ENCODE results near the gene IL17RB.

The IL17RB gene

GRCh38 chr3:53811143-53811927 is 35.0 kb upstream of the IL17RB start:
- no peak for DNase-seq (ENCODE audit: low read depth in 2 of 2)

- no peak for DNase-seq (ENCODE audit: low read depth in 2 of 2)
Measured at GRCh38 chr3:53812434-53812833, 33.9 kb upstream of the IL17RB start.

GRCh38 chr3:53813229-53813628 is 33.1 kb upstream of the IL17RB start:
- no peak for DNase-seq (ENCODE audit: low read depth in 2 of 2)

GRCh38 chr3:53813876-53814275 is 32.5 kb upstream of the IL17RB start:
- DNase-seq (ENCODE audit: low read depth in 2 of 2), result no peak

GRCh38 chr3:53815067-53815466 is 31.3 kb upstream of the IL17RB start:
- no peak for DNase-seq (ENCODE audit: low read depth in 2 of 2)

- DNase-seq (ENCODE audit: low read depth in 2 of 2), result no peak
Measured at GRCh38 chr3:53815651-53816050, 30.7 kb upstream of the IL17RB start.

GRCh38 chr3:53816425-53816824 is 29.9 kb upstream of the IL17RB start:
- DNase-seq (ENCODE audit: low read depth in 2 of 2), result no peak

- no peak for DNase-seq (ENCODE audit: low read depth in 2 of 2)
Measured at GRCh38 chr3:53817211-53817610, 29.2 kb upstream of the IL17RB start.

- no peak for DNase-seq (ENCODE audit: low read depth in 2 of 2)
Measured at GRCh38 chr3:53817809-53818208, 28.6 kb upstream of the IL17RB start.

GRCh38 chr3:53818221-53819162 is 27.9 kb upstream of the IL17RB start:
- DNase-seq (ENCODE audit: low read depth in 2 of 2), result no peak

- DNase-seq (ENCODE audit: low read depth in 2 of 2), result no peak
Measured at GRCh38 chr3:53819163-53819868, 27.1 kb upstream of the IL17RB start.

GRCh38 chr3:53820084-53820483 is 26.3 kb upstream of the IL17RB start:
- DNase-seq (ENCODE audit: low read depth in 2 of 2), result no peak

- DNase-seq (ENCODE audit: low read depth in 2 of 2), result no peak
Measured at GRCh38 chr3:53820756-53821580, 25.4 kb upstream of the IL17RB start.

GRCh38 chr3:53821631-53822121 is 24.7 kb upstream of the IL17RB start:
- no peak for DNase-seq (ENCODE audit: low read depth in 2 of 2)

- DNase-seq (ENCODE audit: low read depth in 2 of 2), result no peak
Measured at GRCh38 chr3:53822331-53822741, 24.0 kb upstream of the IL17RB start.

- DNase-seq (ENCODE audit: low read depth in 2 of 2), result no peak
Measured at GRCh38 chr3:53823026-53823955, 23.1 kb upstream of the IL17RB start.

- no peak for DNase-seq (ENCODE audit: low read depth in 2 of 2)
Measured at GRCh38 chr3:53823956-53824657, 22.3 kb upstream of the IL17RB start.

GRCh38 chr3:53824795-53825194 is 21.6 kb upstream of the IL17RB start:
- DNase-seq (ENCODE audit: low read depth in 2 of 2), result no peak

GRCh38 chr3:53826048-53826447 is 20.3 kb upstream of the IL17RB start:
- no peak for DNase-seq (ENCODE audit: low read depth in 2 of 2)

Data from fibroblast of skin of left quadriceps (primary cell).